ENCODE results near the gene SIPA1L3.
A peak's percentile ranks its signal among the peaks of the same experiment; 100 is the strongest.
"Not testable (repeated sequence)": the region's sequence is repeated elsewhere in the genome, so short reads cannot be mapped to it uniquely, and the experiment has no call there.

Gene SIPA1L3, protein sequence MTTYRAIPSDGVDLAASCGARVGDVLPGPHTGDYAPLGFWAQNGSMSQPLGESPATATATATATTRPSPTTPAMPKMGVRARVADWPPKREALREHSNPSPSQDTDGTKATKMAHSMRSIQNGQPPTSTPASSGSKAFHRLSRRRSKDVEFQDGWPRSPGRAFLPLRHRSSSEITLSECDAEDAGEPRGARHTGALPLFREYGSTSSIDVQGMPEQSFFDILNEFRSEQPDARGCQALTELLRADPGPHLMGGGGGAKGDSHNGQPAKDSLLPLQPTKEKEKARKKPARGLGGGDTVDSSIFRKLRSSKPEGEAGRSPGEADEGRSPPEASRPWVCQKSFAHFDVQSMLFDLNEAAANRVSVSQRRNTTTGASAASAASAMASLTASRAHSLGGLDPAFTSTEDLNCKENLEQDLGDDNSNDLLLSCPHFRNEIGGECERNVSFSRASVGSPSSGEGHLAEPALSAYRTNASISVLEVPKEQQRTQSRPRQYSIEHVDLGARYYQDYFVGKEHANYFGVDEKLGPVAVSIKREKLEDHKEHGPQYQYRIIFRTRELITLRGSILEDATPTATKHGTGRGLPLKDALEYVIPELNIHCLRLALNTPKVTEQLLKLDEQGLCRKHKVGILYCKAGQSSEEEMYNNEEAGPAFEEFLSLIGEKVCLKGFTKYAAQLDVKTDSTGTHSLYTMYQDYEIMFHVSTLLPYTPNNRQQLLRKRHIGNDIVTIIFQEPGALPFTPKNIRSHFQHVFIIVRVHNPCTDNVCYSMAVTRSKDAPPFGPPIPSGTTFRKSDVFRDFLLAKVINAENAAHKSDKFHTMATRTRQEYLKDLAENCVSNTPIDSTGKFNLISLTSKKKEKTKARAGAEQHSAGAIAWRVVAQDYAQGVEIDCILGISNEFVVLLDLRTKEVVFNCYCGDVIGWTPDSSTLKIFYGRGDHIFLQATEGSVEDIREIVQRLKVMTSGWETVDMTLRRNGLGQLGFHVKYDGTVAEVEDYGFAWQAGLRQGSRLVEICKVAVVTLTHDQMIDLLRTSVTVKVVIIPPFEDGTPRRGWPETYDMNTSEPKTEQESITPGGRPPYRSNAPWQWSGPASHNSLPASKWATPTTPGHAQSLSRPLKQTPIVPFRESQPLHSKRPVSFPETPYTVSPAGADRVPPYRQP (N-terminal part only)

DNA sequence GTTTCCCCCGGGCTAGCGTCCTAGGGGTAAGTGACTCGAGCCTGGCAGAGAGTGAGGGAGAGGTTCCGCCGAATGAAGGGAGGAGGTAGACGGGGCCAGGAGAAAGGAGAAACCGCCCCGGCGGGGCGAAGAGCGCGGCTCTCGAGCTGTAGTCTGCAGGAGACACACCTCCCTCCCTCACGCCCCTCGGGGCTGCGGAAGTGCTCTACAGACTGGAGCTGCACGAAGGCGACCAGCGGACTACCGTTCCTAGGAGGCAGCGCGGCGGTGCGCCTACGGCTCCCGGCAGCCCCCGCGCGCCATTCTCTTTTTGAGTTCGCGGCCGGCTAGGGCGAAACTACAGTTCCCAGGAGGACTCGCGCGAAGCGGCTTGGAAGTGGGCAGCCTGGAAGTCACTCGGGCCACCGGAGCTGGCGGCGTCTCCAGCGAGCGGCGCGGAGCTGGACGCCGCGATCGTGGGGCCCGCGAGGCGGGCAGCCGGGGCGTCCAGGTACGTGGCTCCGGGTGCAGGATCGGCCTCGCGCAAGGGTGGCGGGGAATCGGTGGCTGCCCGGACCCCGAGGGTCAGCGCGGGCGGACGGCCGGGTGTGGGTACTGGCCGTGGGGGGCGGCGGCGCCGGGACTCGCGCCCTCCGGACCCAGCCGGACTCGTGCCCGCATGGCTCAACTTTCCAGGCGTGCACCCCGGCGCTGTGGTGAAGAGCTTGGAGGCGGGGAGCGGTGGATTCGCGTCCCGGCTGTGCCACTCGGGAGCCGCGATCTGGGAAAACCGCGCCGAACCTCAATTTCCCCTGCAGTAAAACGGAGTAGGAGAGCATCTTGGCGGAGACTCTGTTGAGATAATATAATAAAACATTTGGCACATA, at the start of gene SIPA1L3:
Gene SIPA1L3 (plus strand): TSS at position 340 of the 866 bp plus-strand sequence. CDS start 174,358 bp downstream, outside the sequence.
- TF ChIP-seq ZFX (IDR thresholded peaks at IDR 0.05) = peak; percentile 36; the same call in 1 of the 2 replicates
- TF ChIP-seq, protein P1, sequence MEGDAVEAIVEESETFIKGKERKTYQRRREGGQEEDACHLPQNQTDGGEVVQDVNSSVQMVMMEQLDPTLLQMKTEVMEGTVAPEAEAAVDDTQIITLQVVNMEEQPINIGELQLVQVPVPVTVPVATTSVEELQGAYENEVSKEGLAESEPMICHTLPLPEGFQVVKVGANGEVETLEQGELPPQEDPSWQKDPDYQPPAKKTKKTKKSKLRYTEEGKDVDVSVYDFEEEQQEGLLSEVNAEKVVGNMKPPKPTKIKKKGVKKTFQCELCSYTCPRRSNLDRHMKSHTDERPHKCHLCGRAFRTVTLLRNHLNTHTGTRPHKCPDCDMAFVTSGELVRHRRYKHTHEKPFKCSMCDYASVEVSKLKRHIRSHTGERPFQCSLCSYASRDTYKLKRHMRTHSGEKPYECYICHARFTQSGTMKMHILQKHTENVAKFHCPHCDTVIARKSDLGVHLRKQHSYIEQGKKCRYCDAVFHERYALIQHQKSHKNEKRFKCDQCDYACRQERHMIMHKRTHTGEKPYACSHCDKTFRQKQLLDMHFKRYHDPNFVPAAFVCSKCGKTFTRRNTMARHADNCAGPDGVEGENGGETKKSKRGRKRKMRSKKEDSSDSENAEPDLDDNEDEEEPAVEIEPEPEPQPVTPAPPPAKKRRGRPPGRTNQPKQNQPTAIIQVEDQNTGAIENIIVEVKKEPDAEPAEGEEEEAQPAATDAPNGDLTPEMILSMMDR (conservative IDR thresholded peaks at IDR 0.05) = no peak
- peak within 1 kb of the TSS; percentile 82 for H3K27ac ChIP-seq

DNA sequence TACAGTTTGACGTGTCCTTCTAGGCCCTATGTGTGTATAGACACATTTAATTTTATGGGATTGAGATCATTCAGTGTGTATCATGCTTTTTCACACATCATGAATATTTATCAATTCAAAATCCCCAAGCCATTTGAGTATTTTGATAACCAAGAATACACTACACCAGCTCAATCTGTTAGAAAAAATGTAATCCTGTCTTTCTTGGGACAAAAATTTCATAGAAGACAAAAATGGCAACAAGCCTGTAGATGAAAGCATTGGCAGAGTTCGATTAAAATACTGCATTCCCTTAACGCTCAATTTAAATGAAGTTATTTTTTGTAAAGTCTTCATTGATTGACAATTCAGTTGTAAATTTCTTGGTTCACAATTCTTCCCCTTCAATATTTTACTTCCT, 42.5 kb upstream of the SIPA1L3 start:
- TF ChIP-seq, protein P1 (conservative IDR thresholded peaks at IDR 0.05) = no peak
- no peak for TF ChIP-seq ZFX (IDR thresholded peaks at IDR 0.05)
- H3K27ac ChIP-seq = no peak overlapping the region

DNA sequence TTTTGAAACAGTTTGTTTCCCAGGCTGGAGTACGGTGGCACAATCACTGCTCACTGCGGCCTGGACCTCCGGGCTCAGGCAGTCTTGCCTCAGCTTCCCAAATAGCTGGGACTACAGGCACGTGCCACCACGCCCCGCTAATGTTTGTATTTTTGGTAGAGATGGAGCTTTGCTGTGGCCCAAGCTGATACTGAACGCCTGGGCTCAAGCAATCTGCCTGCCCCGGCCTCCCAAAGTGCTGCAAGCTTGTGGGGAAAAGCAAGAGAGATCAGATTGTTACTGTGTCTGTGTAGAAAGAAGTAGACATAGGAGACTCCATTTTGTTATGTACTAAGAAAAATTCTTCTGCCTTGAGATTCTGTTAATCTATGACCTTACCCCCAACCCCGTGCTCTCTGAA, 41.1 kb upstream of the SIPA1L3 start:
- not testable (repeated sequence) for H3K27ac ChIP-seq

DNA sequence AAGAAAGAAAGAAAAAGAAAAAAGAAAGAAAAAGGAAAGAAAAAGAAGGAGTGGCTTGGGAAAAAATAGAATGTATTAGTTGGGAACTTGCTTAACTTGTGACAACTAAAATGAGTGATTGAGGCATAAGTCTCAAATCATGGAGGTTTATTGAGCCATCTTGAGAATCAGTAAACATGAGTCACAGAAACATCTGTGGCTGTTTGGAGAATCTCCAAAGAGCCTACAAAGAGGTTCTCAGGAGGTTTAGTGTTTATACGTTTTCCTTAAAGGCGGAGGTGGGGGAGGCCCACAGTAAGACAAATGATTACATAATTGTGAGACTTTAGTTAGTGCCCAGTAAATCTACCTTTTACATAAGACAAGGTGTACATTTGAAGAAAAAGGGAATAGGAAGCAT, 39.2 kb upstream of the SIPA1L3 start:
- H3K27ac ChIP-seq = no peak overlapping the region

DNA sequence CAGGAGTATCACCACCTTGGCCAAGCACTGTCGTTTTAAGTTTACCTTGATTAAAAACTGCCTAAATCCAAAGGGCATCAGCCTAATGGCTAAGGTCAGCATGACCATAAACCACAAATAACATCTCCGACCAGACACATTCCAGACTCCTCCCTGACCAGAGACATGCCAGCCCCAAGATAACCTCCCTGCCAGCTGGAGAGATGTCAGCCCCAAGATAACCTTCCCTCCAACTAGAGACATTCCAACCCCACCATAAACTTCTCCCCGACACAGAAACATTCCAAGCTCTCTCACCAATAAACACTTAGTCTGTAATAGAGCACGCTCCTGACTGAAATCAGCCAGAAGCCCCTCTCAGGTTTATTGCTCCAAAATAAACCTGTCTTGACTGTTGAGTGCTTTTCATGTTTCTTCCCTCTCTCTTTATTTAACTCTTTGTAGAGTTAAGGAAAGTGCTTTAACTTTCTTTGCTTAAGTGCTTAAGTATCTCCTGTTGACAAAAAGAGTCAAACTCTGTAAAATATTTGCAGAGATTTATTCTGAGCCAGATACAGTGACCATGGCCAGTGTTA, 37.2 kb upstream of the SIPA1L3 start:
- H3K27ac ChIP-seq = no peak overlapping the region
- TF ChIP-seq, protein P1 (conservative IDR thresholded peaks at IDR 0.05) = no peak
- TF ChIP-seq ZFX (IDR thresholded peaks at IDR 0.05) = no peak

More for the DNA sequence above, 39.2 kb upstream of the SIPA1L3 start:
- TF ChIP-seq, protein P1 (conservative IDR thresholded peaks at IDR 0.05) = no peak
- TF ChIP-seq ZFX (IDR thresholded peaks at IDR 0.05) = no peak

DNA sequence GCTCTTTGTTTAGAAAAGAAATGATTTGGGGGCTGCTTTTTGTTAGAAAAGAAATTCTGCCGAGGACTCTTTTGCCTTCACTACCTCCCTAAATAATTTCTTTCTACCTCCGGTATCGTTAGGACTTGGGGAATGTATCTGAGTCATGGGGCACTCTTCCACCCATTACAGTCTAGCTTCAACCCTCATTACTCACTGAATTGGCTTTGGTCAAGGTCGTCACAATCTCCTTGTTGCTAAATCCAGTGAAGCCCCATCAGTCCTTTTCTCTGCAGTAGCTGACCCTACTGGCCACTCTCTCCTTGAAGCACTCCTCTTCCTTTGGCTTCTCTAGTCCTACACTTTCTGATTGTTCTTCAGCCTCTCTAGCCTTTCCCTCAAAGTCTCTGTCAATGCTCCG, 34.6 kb upstream of the SIPA1L3 start:
- TF ChIP-seq ZFX (IDR thresholded peaks at IDR 0.05) = no peak
- TF ChIP-seq, protein P1 (conservative IDR thresholded peaks at IDR 0.05) = no peak
- no peak overlapping the region for H3K27ac ChIP-seq

All from C4-2B (cell line).